Nucleus accumbens (tissue), 56 donors: ENCODE data around the gene MFSD1.

Source experiments
- DNase-seq, 56 donors: peaks; one replicate each; lab custom pipeline; 2025; lab: John Stamatoyannopoulos, UW

MFSD1 gene

DNA sequence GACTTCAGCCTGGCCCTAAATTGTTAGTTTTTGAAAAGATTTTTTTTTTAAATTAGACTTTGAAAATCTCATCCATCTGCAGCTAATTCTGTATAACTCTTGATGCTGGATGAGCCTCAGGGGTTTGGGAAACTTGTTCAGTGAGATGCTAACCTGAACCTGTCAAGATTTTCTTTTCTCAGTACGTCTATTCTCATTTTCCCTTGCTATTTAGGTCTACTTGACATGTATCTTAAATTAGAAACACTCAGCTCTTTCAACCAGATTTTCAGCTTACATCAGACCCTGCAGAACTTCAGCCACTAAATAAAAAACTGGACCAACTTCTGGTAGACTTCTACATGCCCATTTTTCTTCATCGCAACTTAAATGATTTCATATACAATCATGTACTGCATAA, 61.4 kb downstream of the MFSD1 start:
- no peak for DNase-seq

- no peak for DNase-seq
Measured at GRCh38 chr3:158864492-158864891, 62.6 kb downstream of the MFSD1 start.

DNA sequence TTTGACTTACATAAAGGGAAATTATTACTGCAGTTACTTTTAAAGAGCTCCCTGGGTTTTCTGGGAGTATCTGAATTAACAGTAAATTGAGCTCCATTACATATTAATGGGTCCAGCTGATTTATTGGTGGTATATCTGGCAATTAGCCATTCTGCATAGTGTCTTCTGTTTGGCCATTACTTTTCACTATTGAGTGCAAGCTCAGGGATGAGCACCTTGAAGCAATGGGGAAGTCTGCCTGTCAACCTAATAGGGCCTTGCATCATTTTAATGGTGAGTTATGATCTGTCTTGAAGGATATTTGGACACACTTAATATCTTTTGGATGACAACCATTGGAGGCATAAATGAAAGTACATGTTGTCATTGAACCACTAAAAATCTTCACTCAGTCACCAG, 73.8 kb downstream of the MFSD1 start:
- no peak for DNase-seq
